Measurements from ENCODE around the gene PCCA. TPM values are rescaled to one million over a fixed set of nuclear protein-coding genes. Genes with fewer than 3 reads are reported as not detected.

The PCCA gene
- total RNA-seq, 2 donors from 2014 or later, result 10.9 to 12.6 TPM

DNA sequence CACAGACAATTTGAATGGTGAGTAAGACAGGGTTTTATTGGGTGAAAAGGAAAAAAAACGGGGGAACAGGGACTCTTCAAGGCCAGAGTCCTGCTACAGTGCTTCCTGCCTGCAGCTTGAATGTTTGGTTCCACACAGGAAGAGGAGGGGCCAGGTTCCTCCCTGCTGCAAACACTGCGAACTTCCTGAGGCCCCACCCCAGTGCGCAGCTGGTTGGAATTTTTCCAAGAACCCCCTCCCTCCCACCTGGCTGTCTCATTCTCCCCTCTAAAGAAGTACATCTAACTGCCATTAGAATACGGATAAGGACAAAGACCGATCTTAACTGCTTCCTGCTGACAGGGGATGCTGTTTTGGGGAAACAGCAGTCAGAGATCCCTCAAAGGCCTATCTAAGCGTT, 314.8 kb downstream of the PCCA start:
- DNase-seq (ENCODE audit: low spot score in 2 of 2) (no peak), ATAC-seq (no peak)
- Mint-ChIP-seq H3K9me3 (peaks cover 17 to 26% of the 10 kb centered on the region in 2 donors), H3K27ac (no peak overlapping the region), H3K36me3 (peaks cover 46% of the 10 kb centered on the region in 2 donors)

DNA sequence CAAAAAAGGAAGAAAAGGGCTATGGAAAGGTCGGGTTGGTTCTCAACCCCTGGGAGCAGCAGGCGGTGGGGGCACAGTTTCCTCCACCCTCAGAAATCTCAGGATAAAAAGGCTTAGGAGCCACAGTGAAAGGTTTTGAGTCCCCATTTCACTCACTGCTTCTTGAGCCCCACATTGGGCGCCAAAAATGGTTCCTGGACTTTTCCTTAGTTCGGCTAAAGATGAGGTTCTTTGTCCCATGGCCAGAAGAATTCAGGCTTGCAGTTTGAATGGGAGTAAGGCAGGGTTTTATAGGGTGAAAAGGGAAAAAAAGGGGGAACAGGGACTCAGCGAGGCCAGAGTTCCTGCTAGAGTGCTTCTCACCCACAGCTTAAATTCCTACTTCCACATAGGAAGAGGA, 320.2 kb downstream of the PCCA start:
- no peak for ATAC-seq
- H3K9me3 Mint-ChIP-seq, result peaks cover 26 to 27% of the 10 kb centered on the region in 2 donors
- no peak for DNase-seq (ENCODE audit: low spot score in 2 of 2)
- H3K36me3 Mint-ChIP-seq, result peaks cover 46% of the 10 kb centered on the region in 2 donors
- no peak overlapping the region for H3K27ac Mint-ChIP-seq

DNA sequence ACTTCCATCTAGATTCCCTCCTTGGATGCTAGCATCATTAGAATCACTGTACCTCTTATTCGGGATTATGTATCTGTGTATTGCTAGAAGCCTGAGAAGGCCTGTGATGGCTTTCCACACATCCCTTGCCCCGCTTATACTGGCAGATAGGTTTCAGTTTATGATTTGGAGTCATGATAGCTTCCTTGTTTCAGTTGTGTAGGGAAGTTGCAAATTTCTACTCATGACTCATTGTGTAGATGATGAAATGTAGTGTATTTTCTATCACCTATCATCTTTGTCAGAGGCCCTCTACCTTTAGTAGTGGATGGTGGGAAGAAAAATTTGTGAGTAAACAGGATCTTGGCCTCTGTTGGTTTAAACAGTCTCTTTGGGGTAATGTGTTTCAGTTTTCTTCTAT, 334.5 kb downstream of the PCCA start:
- ATAC-seq (peak in 1 of 2 donors; percentile 85), DNase-seq (ENCODE audit: low spot score in 2 of 2) (no peak)
- Mint-ChIP-seq H3K27ac (peak overlapping the region in 1 of 2 donors; percentile 75), H3K36me3 (peaks cover 5 to 21% of the 10 kb centered on the region in 2 donors), H3K9me3 (peaks cover under 1 to 4% of the 10 kb centered on the region in 2 donors)

DNA sequence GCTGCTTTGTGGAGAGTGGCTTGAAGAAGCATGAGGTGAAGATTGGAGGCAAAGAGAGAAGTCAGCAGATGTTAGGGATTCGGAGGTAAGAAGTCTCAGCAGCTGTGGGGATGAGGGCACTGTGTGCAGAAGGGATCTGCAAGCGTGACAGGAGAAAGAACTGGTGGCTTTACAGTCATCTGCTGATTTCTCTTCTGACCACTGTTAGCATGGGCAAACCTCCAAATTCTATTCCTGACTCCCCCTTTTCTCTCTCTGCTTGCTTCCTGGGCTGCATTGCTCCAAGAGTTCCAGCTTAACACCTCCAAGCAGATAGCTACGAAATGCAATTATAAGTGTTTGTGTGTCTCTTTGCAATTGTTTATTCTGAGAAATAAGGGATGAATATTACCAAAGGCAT, 340.1 kb downstream of the PCCA start:
- peak overlapping the region in 1 of 2 donors; percentile 21 for H3K27ac Mint-ChIP-seq
- ATAC-seq (no peak), DNase-seq (ENCODE audit: low spot score in 2 of 2) (no peak)
- H3K9me3 Mint-ChIP-seq, result peaks cover 0 to 5% of the 10 kb centered on the region in 2 donors
- peaks cover 5 to 17% of the 10 kb centered on the region in 2 donors for H3K36me3 Mint-ChIP-seq

DNA sequence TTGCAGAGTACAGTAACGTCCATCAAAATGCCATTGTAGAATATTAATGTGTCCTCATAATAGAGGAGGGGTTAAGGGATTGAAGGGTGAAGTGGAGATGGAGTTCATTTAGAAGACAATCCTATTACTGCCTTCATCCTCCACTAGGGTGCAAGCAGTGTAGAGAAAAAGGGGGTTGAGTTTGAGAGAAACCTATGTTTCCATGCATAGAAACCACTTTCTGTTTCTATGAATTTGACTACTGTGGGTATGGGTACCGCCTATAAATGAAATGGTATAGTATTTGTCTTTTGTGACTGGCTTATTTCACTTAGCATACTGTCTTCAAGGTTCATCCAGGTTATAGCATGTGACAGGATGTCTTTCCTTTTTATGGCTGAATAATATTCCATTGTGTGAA, 343.7 kb downstream of the PCCA start:
- ATAC-seq (no peak), DNase-seq (ENCODE audit: low spot score in 2 of 2) (no peak)
- Mint-ChIP-seq H3K27ac (no peak overlapping the region), H3K36me3 (peaks cover 8 to 17% of the 10 kb centered on the region in 2 donors), H3K9me3 (peaks cover 0 to 5% of the 10 kb centered on the region in 2 donors)

DNA sequence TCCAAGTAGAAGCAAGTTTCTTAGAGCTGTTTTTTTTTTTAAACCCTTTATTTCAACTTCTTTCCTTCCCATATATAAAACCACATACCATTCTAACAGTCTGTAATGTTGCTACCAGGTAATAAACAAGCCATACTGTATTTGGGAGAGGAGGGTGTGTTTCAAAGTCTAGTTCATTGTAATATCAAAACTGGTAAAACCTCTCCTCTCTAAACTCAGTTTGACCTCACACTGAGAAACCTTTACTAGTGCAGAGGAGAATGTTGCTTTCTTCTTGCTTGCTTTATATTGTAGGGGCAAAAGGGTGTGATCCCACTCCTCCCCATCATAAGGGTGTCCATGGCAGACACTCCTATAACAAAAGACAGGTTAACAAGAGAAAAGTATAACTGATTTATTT, 344.6 kb downstream of the PCCA start:
- DNase-seq (ENCODE audit: low spot score in 2 of 2) (no peak), ATAC-seq (peak in 1 of 2 donors; percentile 42)
- peaks cover 0 to 5% of the 10 kb centered on the region in 2 donors for H3K9me3 Mint-ChIP-seq
- peaks cover 8 to 17% of the 10 kb centered on the region in 2 donors for H3K36me3 Mint-ChIP-seq
- H3K27ac Mint-ChIP-seq, result no peak overlapping the region

DNA sequence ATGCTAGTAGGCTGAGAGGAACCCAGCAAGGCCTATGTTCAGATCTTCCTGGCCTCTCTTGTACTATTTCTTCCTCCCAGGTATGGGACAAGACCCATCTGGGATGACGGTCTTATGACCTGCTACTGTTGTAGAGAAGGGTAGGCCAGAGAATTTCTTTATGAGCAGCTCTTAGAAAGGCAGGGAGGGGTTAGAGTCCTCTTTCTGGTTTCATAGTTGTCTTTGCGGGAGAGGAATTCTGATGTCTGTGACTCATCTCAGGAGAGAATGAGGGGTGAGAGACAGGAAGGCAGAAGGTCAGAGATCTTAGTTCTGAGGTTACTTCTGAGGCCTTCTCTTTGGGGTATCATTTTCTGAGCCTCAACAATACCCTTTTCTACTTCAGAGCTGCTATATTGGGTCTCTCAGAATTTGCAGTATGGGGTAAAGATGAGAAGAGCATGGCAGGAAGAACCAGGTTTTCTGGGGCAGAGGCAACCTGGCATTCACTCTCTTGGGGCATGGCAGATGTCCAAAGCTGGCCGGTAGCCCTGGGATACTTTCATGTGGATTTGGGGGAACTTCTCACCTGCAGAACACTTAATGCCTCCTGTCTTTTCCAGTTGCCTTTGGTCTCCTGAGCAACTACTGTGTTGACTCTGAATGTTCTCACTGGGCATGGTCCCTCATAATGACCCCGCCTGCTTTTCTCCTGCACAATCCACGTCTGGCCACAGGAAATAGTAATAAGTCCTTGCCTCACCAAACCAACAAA, 345.3 kb downstream of the PCCA start:
- ATAC-seq (peak; percentile 80 to 86), DNase-seq (ENCODE audit: low spot score in 2 of 2) (no peak)

DNA sequence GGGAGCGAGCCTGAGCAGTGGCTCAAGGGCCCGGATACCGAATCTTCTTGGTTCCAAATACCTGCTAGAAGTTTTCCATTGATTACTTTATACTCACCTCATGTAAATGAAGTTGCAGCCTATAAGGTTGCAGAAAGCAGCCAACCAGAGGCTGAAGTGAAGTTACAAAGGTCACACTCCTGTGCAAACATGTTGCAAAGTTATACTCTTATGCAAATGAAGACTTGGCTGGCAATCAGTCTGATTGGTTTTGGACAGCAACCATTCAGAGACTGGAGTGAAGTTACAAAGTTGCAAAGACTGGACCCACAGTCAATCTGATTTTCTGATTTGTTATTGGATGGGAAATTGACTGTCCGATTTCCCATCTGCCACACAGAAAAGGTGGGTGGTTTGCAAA, 347.2 kb downstream of the PCCA start:
- DNase-seq (ENCODE audit: low spot score in 2 of 2), result no peak
- H3K9me3 Mint-ChIP-seq, result peaks cover 0 to 5% of the 10 kb centered on the region in 2 donors

More for the DNA sequence above, 345.3 kb downstream of the PCCA start:
- Mint-ChIP-seq H3K9me3 (peaks cover 0 to 5% of the 10 kb centered on the region in 2 donors), H3K27ac (no peak overlapping the region), H3K36me3 (peaks cover 8 to 17% of the 10 kb centered on the region in 2 donors)

DNA sequence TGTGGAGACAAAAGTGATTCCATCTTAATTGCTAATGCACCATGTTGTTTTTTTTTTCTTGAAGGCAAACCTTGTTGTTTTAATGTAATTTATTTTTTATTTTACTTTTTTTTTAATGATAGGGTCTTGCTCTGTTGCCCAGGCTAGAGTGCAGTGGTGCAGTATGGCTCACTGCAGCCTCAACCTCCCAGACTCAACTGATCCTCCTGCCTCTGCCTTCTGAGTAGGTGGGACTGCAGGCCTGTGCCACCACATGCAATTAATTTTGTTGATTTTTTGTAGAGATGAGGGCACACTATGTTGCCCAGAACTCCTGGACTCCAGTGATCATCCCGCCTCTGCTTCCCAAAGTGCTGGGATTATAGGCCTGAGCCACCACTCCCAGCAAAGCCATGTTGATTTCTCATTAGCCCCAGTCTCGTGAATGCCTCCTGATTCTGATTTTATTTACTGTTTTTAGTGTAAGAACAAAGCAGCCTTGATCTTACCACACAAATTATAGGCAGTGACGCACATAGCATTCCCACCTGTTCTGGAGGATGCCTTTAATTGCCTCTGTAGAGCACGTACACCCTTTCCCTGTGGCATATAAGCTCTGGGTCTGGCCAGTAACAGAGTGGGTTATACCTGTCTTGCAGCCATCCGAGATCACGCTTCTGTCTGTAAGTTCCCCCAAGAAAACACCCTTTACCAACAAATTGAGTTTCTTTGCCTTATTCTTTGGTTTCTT, 349.3 kb downstream of the PCCA start:
- ATAC-seq, result no peak
- Mint-ChIP-seq H3K27ac (no peak overlapping the region), H3K9me3 (no peaks in the 10 kb centered on the region), H3K36me3 (peaks cover 0 to 8% of the 10 kb centered on the region in 2 donors)
- DNase-seq (ENCODE audit: low spot score in 2 of 2), result no peak

More for the DNA sequence above, 347.2 kb downstream of the PCCA start:
- H3K36me3 Mint-ChIP-seq, result peaks cover 8% of the 10 kb centered on the region in 2 donors
- no peak overlapping the region for H3K27ac Mint-ChIP-seq
- no peak for ATAC-seq

DNA sequence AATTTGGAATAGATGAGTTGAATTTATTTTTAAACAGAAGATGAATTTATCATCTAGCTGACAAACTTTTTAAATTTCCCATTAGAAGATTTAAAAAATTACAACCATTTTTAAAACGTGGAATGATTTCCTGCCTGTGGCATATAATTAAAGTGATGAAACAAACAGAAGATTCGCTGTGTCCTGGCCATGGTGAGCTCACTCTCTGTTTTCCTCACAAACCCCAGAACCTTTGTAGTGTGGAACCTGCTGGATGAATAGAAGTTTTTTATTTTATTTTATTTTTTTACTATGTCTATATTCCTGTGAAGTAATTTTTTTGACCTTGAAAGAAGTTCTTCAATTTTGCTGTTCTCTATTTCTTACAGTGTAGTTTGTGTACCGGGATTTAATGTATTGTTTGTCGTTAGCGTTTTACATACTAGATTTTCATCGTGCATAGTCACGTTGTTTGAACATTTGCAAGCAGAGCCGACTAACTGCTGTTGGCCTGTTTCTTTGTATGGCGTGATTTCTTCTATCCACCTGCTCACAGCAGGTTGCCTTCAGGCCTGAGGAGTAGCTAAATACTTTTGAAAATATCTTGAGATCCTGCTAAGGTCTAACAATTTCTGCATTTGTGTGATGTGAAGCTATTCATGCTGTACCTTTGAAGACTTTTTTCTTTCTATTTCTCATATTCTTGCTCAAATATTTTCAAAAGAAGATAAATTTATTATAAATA, 350.5 kb downstream of the PCCA start:
- H3K36me3 Mint-ChIP-seq, result peaks cover 0 to 8% of the 10 kb centered on the region in 2 donors
- DNase-seq (ENCODE audit: low spot score in 2 of 2) (no peak), ATAC-seq (no peak)
- no peak overlapping the region for H3K27ac Mint-ChIP-seq
- H3K9me3 Mint-ChIP-seq, result no peaks in the 10 kb centered on the region

DNA sequence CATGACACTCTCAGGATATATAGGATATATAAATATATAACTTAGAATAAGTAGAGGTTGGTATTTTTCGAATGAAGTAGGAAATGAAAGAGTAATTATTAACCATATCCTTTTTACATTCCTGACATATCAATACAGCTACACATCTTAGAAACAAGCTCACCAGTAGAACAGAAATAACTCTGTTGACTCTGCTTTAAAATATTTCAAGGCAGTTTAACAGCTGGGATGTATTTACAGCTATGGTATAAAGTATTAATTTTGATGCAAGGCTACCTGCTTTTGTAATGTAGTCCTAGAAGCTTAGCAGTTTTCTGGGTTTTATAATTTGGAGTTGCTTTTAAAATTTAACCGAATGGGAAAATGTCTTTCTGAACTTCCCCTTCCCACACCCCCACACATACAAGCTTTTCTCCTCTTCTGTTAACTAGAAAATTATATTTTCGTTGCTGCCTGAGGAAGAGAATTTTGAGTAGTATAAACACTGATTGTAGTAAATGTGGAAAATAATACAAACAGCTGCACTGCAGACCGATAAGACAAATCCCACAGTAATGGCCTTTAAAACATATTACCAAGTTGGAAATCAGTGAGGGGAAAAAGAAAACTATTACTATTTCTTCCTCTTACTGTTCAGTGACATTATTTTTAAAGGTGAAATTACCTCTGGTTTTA, 352.0 kb downstream of the PCCA start:
- ATAC-seq (no peak), DNase-seq (ENCODE audit: low spot score in 2 of 2) (no peak)
- Mint-ChIP-seq H3K9me3 (no peaks in the 10 kb centered on the region), H3K27ac (no peak overlapping the region), H3K36me3 (no peaks in the 10 kb centered on the region)

DNA sequence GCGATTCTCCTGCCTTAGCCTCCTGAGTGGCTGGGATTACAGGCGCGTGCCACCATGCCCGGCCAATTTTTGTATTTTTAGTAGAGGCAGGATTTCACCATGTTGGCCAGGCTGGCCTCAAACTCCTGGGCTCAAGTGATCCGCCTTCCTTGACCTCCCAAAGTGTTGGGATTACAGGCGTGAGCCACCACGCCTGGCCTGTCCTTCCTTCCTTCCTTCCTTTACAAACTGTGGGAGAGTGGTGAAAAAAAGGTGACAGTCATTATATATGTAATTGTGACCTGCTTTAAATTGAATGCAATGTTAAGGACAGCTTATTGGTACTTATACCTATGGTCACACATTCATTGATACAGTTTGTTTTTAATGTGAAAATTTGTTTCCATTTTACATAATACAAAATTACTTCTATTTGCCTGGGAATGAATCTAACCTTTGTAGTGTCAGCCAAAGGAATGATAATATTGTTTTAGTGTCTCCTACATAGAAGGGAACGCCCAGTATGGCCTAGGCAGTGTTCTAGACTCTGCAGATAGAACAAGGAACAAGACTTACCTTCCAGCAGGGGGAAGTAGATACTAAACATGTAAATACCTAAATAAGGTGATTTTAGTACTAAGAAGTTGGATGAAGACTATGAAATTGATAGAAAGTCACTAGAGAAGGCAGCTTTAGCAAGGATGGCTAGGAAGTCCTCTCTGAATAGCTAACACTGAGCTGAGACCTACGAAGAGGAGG, 353.4 kb downstream of the PCCA start:
- no peak for DNase-seq (ENCODE audit: low spot score in 2 of 2)
- Mint-ChIP-seq H3K36me3 (no peaks in the 10 kb centered on the region), H3K27ac (no peak overlapping the region), H3K9me3 (no peaks in the 10 kb centered on the region)
- ATAC-seq, result no peak

DNA sequence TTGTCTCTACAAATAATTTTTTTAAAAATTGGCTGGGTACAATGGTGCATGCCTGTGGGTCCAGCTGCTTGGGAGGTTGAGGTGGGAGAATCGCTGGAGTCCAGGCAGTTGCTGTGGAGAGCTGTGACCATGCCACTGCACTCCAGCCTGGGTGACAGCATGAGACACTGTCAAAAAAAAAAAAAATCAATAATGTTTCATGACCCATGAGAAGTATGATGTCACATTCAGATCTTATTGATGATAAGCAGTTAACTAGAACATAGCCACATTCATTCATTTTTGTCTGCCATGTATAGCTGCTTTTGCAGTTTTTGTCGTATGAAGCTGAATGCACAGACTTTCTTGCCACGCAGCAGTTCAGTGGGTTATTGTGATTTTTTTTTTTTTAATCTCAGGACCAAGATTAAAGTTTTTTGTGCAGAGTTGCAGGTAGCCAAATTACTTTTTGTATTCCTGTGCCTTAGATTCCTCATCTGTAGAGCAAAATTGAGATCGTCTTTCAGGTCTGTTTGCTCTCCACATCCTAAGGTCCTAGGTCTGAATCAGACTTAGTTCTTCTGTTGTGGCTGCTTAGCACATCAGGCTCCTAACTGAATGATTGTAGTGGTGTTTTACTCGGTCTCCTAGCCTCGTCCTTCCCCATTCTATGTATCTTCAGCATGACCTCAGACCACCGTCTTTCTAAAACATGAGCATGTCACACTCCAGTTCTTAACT, 354.5 kb downstream of the PCCA start:
- Mint-ChIP-seq H3K36me3 (no peaks in the 10 kb centered on the region), H3K27ac (no peak overlapping the region), H3K9me3 (no peaks in the 10 kb centered on the region)
- ATAC-seq (no peak), DNase-seq (ENCODE audit: low spot score in 2 of 2) (no peak)

DNA sequence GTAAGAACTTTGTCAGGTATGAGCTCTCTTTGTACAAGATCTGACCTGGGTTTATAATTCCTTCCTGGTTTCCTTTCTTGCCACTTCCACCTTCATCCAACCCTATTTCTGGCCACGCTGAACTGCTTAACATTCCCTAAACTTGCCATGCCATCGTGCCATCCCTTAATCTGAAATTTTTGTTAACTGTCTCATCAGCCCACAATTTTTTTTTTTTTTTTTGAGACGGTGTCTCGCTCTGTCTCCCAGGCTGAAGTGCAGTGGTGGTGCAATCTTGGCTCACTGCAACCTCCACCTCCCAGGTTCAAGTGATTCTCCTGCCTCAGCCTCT, 355.1 kb downstream of the PCCA start:
- H3K36me3 Mint-ChIP-seq, result peaks cover 0 to 3% of the 10 kb centered on the region in 2 donors
- H3K9me3 Mint-ChIP-seq, result peaks cover 0 to 2% of the 10 kb centered on the region in 2 donors
- no peak overlapping the region for H3K27ac Mint-ChIP-seq
- no peak for DNase-seq (ENCODE audit: low spot score in 2 of 2)
- no peak for ATAC-seq

DNA sequence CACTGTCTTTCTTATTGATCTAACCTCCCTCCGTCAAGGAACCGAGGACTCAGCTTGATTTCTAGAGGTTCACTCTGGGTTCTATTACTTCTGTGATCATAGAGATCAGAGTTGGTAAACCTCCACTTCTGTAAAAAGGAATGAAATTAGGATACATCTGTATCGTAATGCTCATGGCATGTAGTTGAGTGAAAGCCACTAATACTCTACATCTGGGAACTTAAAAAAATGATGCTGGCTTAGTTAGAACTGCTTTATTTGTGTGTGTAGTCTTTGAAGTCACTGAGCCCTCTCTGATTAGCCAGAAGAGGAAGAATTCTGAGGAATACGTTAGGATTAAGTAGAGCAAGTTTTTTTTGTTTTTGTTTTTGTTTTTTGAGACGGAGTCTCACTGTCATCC, 358.9 kb downstream of the PCCA start:
- H3K27ac Mint-ChIP-seq, result no peak overlapping the region
- ATAC-seq (no peak), DNase-seq (ENCODE audit: low spot score in 2 of 2) (no peak)
- peaks cover 0 to 6% of the 10 kb centered on the region in 2 donors for H3K9me3 Mint-ChIP-seq
- H3K36me3 Mint-ChIP-seq, result peaks cover 0 to 10% of the 10 kb centered on the region in 2 donors
